ENCODE results near the gene CIAPIN1. TPM values are rescaled to one million over a fixed set of nuclear protein-coding genes. Genes with fewer than 3 reads are reported as not detected.

Gene CIAPIN1
- total RNA-seq, 1 donor = 39.3 TPM

- no peak for TF ChIP-seq CTCF (IDR thresholded peaks at IDR 0.05; ENCODE audit: insufficient read depth, low read length)
- peak; percentile 80 for DNase-seq (ENCODE audit: low read depth)
- peak overlapping the region; percentile 72 for H3K4me3 ChIP-seq (ENCODE audit: low read depth, low read length)
These were observed 33.0 kb upstream of the CIAPIN1 start for GRCh38 chr16:57479976-57480753.

GRCh38 chr16:57479205-57479975, 32.2 kb upstream of the CIAPIN1 start:
- peak; percentile 74 for DNase-seq (ENCODE audit: low read depth)
- peak overlapping the region; percentile 72 for H3K4me3 ChIP-seq (ENCODE audit: low read depth, low read length)
- TF ChIP-seq CTCF (IDR thresholded peaks at IDR 0.05; ENCODE audit: insufficient read depth, low read length) = no peak

DNA sequence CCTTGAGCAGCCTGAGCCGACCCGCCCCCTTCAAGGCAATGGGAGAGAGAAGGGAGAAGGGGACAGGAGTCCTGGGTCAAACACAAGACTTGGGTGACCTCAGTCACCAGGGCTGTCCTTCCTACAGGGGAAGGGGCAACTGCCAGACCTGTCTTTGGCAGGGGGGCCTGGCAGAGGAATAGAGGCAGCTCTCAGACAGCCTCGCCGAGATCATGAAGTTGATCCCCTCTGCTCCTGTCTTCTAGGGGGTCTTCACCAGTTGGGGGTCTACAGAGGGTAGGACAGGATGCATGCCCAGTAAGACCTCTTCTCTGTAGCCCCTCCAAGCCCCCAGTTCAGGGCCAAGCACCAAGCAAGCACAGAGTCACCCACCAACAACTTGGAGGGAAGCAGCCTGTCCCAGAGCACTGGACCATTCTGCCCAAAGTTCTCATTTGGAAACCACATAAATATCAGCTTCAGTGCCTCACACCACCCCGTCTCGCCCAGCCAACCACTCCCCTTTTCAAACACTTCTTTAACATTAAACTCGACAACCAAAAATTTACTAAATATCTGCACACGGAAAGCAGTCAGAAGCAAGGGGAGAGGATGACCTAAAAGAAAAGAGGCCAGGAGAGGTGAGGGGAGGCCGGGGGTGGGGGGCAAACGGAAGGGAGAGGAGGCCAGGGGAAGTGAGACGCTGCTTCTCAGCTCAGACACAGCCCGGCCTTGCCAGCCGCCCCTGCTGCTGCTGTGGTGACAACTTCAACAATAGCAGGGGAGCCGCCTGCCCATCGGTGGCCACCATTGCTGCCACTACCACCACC, 31.4 kb upstream of the CIAPIN1 start:
- no peak for TF ChIP-seq CTCF (IDR thresholded peaks at IDR 0.05; ENCODE audit: insufficient read depth, low read length)
- no peak for DNase-seq (ENCODE audit: low read depth)

DNA sequence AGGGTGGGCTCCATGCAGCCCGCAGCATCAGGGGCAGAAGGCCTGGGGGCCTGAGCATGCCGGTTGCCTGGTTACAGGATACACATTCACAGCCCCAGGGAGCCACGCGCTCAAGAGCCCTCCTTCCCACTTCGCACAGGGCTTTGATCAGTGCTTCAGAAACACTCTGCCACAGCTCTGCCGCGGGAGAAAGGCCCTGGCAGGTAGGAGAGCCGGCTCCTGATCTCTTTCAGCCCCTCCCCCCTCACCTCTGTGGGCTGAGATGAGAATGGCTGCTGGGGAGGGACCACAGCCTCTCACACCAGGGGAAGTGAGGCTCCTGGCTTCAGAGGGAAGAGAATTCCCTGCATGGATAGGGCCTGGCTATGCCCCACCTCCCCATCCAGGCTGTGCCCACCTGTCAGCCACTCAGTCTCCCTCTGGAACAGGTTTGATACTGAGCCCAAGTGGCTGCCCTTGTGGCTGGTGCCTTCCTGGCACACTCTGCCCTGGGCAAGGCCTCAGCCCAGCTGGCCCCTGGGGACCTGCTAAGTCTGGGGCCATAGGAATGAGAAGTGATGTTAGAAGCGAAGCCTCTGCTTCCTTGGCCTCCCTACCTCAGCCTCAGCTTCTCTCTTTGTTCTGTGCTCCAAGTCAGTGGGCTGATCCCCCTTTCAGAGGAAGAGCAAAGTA, 30.5 kb upstream of the CIAPIN1 start:
- no peak for DNase-seq (ENCODE audit: low read depth)
- no peak for TF ChIP-seq CTCF (IDR thresholded peaks at IDR 0.05; ENCODE audit: insufficient read depth, low read length)
- peak overlapping the region; percentile 13 for H3K4me3 ChIP-seq (ENCODE audit: low read depth, low read length)

More for the DNA sequence above, 31.4 kb upstream of the CIAPIN1 start:
- H3K4me3 ChIP-seq (ENCODE audit: low read depth, low read length) = peak overlapping the region; percentile 72

- no peak for TF ChIP-seq CTCF (IDR thresholded peaks at IDR 0.05; ENCODE audit: insufficient read depth, low read length)
- no peak overlapping the region for H3K4me3 ChIP-seq (ENCODE audit: low read depth, low read length)
- DNase-seq (ENCODE audit: low read depth) = no peak
These were observed 29.6 kb upstream of the CIAPIN1 start for GRCh38 chr16:57476546-57477410.

Data from fibroblast of the aortic adventitia (primary cell).